ENCODE measurements around the gene ADAM12. TPM values are rescaled to one million over a fixed set of nuclear protein-coding genes. Genes with fewer than 3 reads are reported as not detected.

ADAM12 gene
- total and polyA plus RNA-seq, 2 donors (not counting 3 experiments of a cell fraction or from before 2014, with no cell fraction given) = 0.22 to 0.33 TPM

GRCh38 chr10:126393076-126393475 lies 4.8 kb upstream of the ADAM12 start:
- Histone ChIP-seq H3K27ac (ENCODE audit: insufficient read depth, low read depth, low read length) (no peak overlapping the region), H3K4me3 (replicated peaks in 1 of 3; ENCODE audit: insufficient read depth in 1 of 3, low read depth in 1 of 3, low read length in 3 of 3) (no peak overlapping the region), H3K9ac (replicated peaks; ENCODE audit: extremely low read depth, insufficient read depth, low read length) (no peak overlapping the region), H3K4me1 (ENCODE audit: control insufficient read depth, extremely low read depth, insufficient read depth, low read length) (no peaks in the 10 kb centered on the region), H3K4me2 (ENCODE audit: insufficient read depth, low read length) (no peak overlapping the region), H3K9me3 (replicated peaks; ENCODE audit: control insufficient read depth, insufficient read depth, low read length) (no peaks in the 10 kb centered on the region), H4K20me1 (replicated peaks; ENCODE audit: control insufficient read depth, extremely low read depth, insufficient read depth, low read length) (no peaks in the 10 kb centered on the region), H3K36me3 (ENCODE audit: control insufficient read depth in 2 of 2, extremely low read depth in 1 of 2, insufficient read depth in 2 of 2, low read length in 2 of 2) (no peaks in the 10 kb centered on the region), H3K9me1 (replicated peaks; ENCODE audit: control insufficient read depth, extremely low read depth, insufficient read depth, low read length) (no peaks in the 10 kb centered on the region), H2AFZ (ENCODE audit: low read depth, low read length) (no peak overlapping the region), H3K27me3 (ENCODE audit: control insufficient read depth in 2 of 2, insufficient read depth in 2 of 2, low read length in 2 of 2) (peaks cover 3 to 12% of the 10 kb centered on the region in 2 experiments), H3K79me2 (ENCODE audit: control insufficient read depth, insufficient read depth, low read length) (no peaks in the 10 kb centered on the region)
- BruUV-seq (replicated peaks) = no TSS peak
- DNase-seq (ENCODE audit: low read depth, low spot score) = no peak
- dilution Hi-C loops (cut with MboI; ENCODE audit: extremely low pct_ligation_motif_present, low sequenced_read_pairs) (no loop called here), intact Hi-C loops (cut with micrococcal nuclease) (no loop called here)
- FAIRE-seq = no peak
- POLR2A ChIA-PET = no interaction called here
- CTCF ChIA-PET = interaction anchor here (1.1 kb wide), 1 partner anchor 9 kb away, joined by 3 read pairs; no protein-coding TSS in a partner anchor
- TF ChIP-seq MAX (IDR thresholded peaks at IDR 0.05; ENCODE audit: insufficient read depth, insufficient read length) (no peak), POLR2AphosphoS5 (IDR thresholded peaks at IDR 0.05; ENCODE audit: insufficient read depth, low read depth, low read length) (no peak), POLR2A (IDR thresholded peaks at IDR 0.05; ENCODE audit: low read depth, low read length) (no peak), JUN (IDR thresholded peaks at IDR 0.05; ENCODE audit: borderline replicate concordance, insufficient read depth, insufficient read length, low read depth) (no peak), EZH2 (IDR thresholded peaks at IDR 0.05; ENCODE audit: borderline replicate concordance, low read depth, low read length, severe bottlenecking) (no peak), FOS (IDR thresholded peaks at IDR 0.05; ENCODE audit: borderline replicate concordance, insufficient read depth, low read length) (no peak), CTCF (IDR thresholded peaks at IDR 0.05; ENCODE audit: extremely low read depth in 1 of 2, insufficient read depth in 1 of 2, low read depth in 1 of 2, low read length in 2 of 2) (no peak), GATA2 (IDR thresholded peaks at IDR 0.05; ENCODE audit: insufficient read depth, insufficient read length, low read depth, low read length) (no peak)
